Gastroesophageal sphincter (tissue), 4 donors: Measurements from ENCODE around the gene RALGAPA1. TPM values are rescaled to one million over a fixed set of nuclear protein-coding genes. Genes with fewer than 3 reads are reported as not detected.
A peak's percentile ranks its signal among the peaks of the same experiment; 100 is the strongest.
"Not testable (repeated sequence)": the region's sequence is repeated elsewhere in the genome, so short reads cannot be mapped to it uniquely, and the experiment has no call there.

ENCODE experiments used
- ATAC-seq: fragments of 150-250 bp; one replicate; pipeline ENCODE4 v1.9.1; 2016; ENCODE audit warnings: mild to moderate bottlenecking, moderate library complexity
- H3K27ac ChIP-seq, 4 donors: fragments of 200-600 bp; sonication (generic) in 3 of 4; 1 replicate in 3 of 4; 2 replicates in 1 of 4; pipeline ENCODE4 v1.5.1; 2016 to 2019
- H3K27me3 ChIP-seq: fragments of 200-600 bp; sonication (generic); one replicate; pipeline ENCODE4 v1.5.1; 2019
- H3K36me3 ChIP-seq, 2 donors: fragments of 200-600 bp; sonication (generic); one replicate each; pipeline ENCODE4 v1.5.1; 2019; ENCODE audit warnings: control low read depth in 1 of 2
- H3K4me1 ChIP-seq, 3 donors: fragments of 200-600 bp; sonication (generic); 1 replicate in 2 of 3; 2 replicates in 1 of 3; pipeline ENCODE4 v1.5.1; 2016 to 2019; ENCODE audit warnings: control low read depth in 2 of 3
- H3K4me3 ChIP-seq, 2 donors: fragments of 200-600 bp; sonication (generic); one replicate each; pipeline ENCODE4 v1.5.1; 2019; ENCODE audit warnings: mild to moderate bottlenecking in 1 of 2, moderate library complexity in 1 of 2
- H3K9me3 ChIP-seq, 3 donors: fragments of 200-600 bp; sonication (generic); one replicate each; pipeline ENCODE4 v1.5.1; 2017 to 2019; ENCODE audit warnings: control low read depth in 2 of 3
- EP300 ChIP-seq: sonication (generic); formaldehyde crosslinking; IDR thresholded peaks from one replicate; pipeline ENCODE4 v1.6.1; 2017; ENCODE audit warnings: antibody characterized with exemption, mild to moderate bottlenecking
- POLR2A ChIP-seq, 2 donors: fragments of 450-650 bp; IDR thresholded peaks; one replicate each; pipeline ENCODE4 v1.6.1; 2017; ENCODE audit warnings: antibody characterized with exemption in 2 of 2, mild to moderate bottlenecking in 2 of 2, moderate library complexity in 1 of 2
- POLR2AphosphoS5 ChIP-seq: sonication (generic); formaldehyde crosslinking; IDR thresholded peaks from one replicate; pipeline ENCODE4 v1.6.1; 2017; ENCODE audit warnings: antibody characterized with exemption
- WGBS, 2 donors: methylation state at CpG; one replicate each; pipeline ENCODE4 v1.1.5; 2018; ENCODE audit warnings: low coverage in 1 of 2; 5-methylcytosine and 5-hydroxymethylcytosine counted together
- total RNA-seq, 4 donors: library from RNA; depleted of rRNA; stranded (reverse); fragments of >200 nt; gene quantifications; one replicate each; pipeline ENCODE4 v1.1.0, GENCODE V29; 2016
- TF ChIP-seq, protein P1 (sequence below), 4 experiments: fragments of 200-600 bp in 2 of 4; fragments of 450-650 bp in 2 of 4; sonication (generic) in 1 of 4; IDR thresholded peaks; one replicate each; pipeline ENCODE4 v1.5.1; 2017 to 2019; ENCODE audit warnings: antibody characterized with exemption in 4 of 4, mild to moderate bottlenecking in 2 of 4, moderate library complexity in 2 of 4

The RALGAPA1 gene
- total RNA-seq, 4 donors from 2014 or later = 46.6 to 97.4 (median 69.4) TPM

DNA sequence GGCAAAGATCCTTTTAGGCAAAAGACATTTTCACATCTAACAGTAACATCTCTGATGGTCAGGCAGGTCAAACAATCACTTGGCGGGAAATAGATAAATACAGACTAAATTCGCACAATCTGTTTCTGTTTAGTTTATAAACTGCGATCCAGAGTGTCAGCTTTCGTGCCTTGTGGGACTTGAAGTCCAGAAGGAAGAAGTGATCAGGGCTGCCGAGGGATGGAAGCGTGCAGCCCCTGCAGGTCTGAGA is 16.8 kb upstream of the RALGAPA1 start:
- WGBS, 2 donors = 0 to 2% methylated on average over 4 to 6 of the region's 6 CpGs
- H3K27me3 ChIP-seq = no peaks in the 10 kb centered on the region
- TF ChIP-seq, protein P1, sequence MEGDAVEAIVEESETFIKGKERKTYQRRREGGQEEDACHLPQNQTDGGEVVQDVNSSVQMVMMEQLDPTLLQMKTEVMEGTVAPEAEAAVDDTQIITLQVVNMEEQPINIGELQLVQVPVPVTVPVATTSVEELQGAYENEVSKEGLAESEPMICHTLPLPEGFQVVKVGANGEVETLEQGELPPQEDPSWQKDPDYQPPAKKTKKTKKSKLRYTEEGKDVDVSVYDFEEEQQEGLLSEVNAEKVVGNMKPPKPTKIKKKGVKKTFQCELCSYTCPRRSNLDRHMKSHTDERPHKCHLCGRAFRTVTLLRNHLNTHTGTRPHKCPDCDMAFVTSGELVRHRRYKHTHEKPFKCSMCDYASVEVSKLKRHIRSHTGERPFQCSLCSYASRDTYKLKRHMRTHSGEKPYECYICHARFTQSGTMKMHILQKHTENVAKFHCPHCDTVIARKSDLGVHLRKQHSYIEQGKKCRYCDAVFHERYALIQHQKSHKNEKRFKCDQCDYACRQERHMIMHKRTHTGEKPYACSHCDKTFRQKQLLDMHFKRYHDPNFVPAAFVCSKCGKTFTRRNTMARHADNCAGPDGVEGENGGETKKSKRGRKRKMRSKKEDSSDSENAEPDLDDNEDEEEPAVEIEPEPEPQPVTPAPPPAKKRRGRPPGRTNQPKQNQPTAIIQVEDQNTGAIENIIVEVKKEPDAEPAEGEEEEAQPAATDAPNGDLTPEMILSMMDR (IDR thresholded peaks at IDR 0.05) = no peak
- TF ChIP-seq POLR2AphosphoS5 (no peak), POLR2A (IDR thresholded peaks at IDR 0.05) (no peak), EP300 (no peak)

DNA sequence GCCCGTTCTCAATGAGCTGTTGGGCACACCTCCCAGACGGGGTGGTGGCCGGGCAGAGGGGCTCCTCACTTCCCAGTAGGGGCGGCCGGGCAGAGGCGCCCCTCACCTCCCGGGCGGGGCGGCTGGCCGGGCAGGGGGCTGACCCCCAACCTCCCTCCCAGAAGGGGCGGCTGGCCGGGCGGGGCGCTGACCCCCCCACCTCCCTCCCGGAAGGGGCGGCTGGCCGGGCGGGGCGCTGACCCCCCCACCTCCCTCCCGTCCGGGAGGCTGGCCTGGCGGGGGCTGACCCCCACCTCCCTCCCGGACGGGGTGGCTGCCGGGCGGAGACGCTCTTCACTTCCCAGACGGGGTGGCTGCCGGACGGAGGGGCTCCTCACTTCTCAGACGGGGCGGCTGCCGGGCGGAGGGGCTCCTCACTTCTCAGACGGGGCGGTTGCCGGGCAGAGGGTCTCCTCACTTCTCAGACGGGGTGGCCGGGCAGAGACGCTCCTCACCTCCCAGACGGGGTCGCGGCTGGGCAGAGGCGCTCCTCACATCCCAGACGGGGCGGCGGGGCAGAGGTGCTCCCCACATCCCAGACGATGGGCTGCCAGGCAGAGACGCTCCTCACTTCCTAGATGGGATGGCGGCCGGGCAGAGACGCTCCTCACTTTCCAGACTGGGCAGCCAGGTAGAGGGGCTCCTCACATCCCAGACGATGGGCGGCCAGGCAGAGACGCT is 15.5 kb upstream of the RALGAPA1 start:
- H3K36me3 ChIP-seq, ATAC-seq, H3K9me3 ChIP-seq, H3K27ac ChIP-seq, H3K27me3 ChIP-seq: not testable (repeated sequence)
- Histone ChIP-seq H3K4me3 (peak overlapping the region in 1 of 2 donors; percentile 71), H3K4me1 (peaks cover 0 to 20% (median 0%) of the 10 kb centered on the region in 3 donors)
- WGBS, 2 donors = no CpG with 5 or more reads among the region's 55 CpGs

More for the DNA sequence above, 16.8 kb upstream of the RALGAPA1 start:
- Histone ChIP-seq H3K4me1 (peaks cover 0 to 20% (median 0%) of the 10 kb centered on the region in 3 donors), H3K4me3 (peak overlapping the region; percentile 52 to 71), H3K27ac (peak overlapping the region in 3 of 4 donors; percentile 96 to 99 (median 96)), H3K9me3 (no peaks in the 10 kb centered on the region), H3K36me3 (no peaks in the 10 kb centered on the region)
- ATAC-seq = no peak

DNA sequence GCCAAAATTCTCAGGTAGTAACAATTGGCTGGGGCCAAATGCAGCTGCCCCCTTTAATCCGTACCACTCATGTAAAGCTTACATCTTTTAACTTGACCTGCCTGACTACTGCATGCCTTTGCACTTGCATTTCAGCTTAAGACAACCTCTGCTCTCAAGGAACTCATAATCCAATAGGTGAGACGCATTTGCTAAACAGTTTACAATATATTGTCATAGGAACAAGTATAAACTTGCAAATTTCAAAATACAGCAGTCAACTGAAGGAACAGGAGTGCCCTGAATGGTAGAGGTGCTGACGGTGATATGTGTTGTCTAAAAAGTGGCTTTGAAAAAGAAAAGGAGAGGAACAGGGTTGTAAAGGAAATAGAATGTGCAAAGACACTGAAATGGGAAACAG is 13.4 kb upstream of the RALGAPA1 start:
- Histone ChIP-seq H3K4me3 (no peak overlapping the region), H3K36me3 (no peaks in the 10 kb centered on the region), H3K9me3 (no peaks in the 10 kb centered on the region), H3K27ac (no peak overlapping the region), H3K27me3 (no peaks in the 10 kb centered on the region), H3K4me1 (peaks cover 0 to 13% (median 0%) of the 10 kb centered on the region in 3 donors)
- TF ChIP-seq, protein P1 (IDR thresholded peaks at IDR 0.05) = no peak
- TF ChIP-seq POLR2AphosphoS5 (no peak), POLR2A (IDR thresholded peaks at IDR 0.05) (no peak), EP300 (no peak)
- no peak for ATAC-seq
- 70% methylated on average over 3 of the region's 3 CpGs for WGBS, 2 donors

DNA sequence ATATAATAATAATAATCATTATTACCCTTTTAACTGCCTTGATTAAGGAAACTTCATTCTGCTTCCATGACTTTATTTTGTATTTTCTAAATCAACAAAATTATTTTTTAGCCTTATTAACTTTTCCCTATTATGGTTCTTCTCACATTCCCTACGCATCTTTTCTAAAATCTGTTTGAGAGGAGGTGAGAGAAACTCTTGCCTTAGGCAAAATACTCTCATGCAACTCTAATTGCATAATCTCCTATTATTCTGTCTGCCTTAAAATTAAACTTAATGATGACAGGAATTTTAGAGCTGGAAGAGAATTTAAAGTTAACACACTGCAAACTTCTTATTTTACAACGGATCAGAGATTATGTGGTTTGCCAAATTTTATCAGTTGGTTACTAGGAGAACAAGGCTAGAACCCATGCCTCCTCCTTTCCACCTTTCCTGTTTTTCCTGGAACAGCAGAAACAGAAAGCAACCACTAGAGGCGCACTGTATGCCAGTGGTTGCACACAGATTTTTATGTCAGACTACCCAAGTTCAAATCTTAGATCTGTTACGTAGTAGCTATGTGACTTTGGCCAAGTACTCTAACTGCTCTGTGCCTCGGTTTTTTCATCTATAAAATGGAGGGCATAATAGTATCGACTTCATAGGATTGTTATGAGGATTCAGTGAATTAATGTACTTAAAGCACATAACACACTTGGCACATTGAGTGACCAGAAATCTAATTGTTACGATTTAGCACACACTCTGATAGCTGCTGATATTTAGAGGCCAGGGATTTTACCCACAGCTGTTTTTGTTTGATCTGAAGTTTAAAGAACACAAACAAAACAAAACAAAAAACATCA is 12.7 kb upstream of the RALGAPA1 start:
- H3K4me3 ChIP-seq = no peak overlapping the region
- H3K27ac ChIP-seq = no peak overlapping the region
- ATAC-seq = no peak
- peaks cover 0 to 6% (median 0%) of the 10 kb centered on the region in 3 donors for H3K4me1 ChIP-seq
- WGBS, 2 donors = 21 to 30% methylated on average over 7 of the region's 7 CpGs
- TF ChIP-seq POLR2AphosphoS5 (no peak), EP300 (no peak), POLR2A (IDR thresholded peaks at IDR 0.05) (no peak)
- TF ChIP-seq, protein P1 (IDR thresholded peaks at IDR 0.05) = peak; percentile 45 to 65 (median 53)
- no peaks in the 10 kb centered on the region for H3K36me3 ChIP-seq
- no peaks in the 10 kb centered on the region for H3K27me3 ChIP-seq
- no peaks in the 10 kb centered on the region for H3K9me3 ChIP-seq

DNA sequence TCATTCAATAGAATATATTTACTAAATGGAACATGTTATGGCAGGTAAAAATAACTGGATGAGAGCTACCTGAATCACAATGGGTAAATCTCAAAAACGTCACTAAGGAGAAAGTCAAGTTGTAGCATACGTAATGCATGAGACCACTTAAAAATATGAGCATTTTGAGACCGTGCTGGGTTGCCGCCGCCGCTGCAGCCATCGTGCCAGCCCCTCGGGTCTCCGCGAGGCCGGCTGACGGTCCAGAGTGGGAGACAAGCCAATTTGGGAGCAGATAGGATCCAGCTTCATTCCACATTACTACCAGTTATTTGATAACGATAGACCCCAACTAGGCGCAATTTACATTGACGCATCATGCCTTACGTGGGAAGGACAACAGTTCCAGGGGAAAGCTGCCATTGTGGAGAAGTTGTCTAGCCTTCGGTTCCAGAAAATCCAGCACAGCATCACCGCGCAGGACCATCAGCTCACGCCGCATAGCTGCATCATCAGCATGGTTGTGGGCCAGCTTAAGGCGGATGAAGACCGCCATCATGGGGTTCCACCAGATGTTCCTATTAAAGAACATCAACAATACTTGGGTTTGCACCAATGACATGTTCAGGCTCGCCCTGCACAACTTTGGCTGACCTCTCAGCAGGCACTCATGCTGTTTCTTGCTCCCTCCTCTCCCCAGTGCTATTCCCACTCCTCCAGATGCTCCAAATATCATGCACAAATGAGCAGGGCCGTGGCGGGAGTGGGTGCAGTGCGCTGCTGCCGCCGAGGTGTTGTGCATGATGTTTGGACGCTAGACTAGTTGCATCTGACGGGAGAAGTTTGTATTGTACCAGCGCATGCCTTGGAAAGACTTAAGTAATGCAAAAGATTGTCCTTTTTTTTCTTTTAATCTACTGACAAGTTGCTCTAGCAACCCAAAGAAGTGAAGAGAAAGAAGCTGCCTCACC is 10.8 kb upstream of the RALGAPA1 start:
- Histone ChIP-seq H3K4me1 (no peaks in the 10 kb centered on the region), H3K9me3 (no peaks in the 10 kb centered on the region), H3K36me3 (no peaks in the 10 kb centered on the region), H3K27ac (no peak overlapping the region), H3K4me3 (no peak overlapping the region), H3K27me3 (no peaks in the 10 kb centered on the region)
- TF ChIP-seq, protein P1 (IDR thresholded peaks at IDR 0.05) = no peak
- TF ChIP-seq EP300 = no peak
- WGBS, 2 donors = 81 to 84% methylated on average over 15 to 24 of the region's 32 CpGs
- ATAC-seq = no peak
